Inflammatory macrophage treated with lipopolysaccharide for 1 hour (primary cell): ENCODE results near the gene ELP5.
A peak's percentile ranks its signal among the peaks of the same experiment; 100 is the strongest.
"Not testable (repeated sequence)": the region's sequence is repeated elsewhere in the genome, so short reads cannot be mapped to it uniquely, and the experiment has no call there.

Experiments used
- DNase-seq, 2 donors: peaks; one replicate each; pipeline ENCODE4 v3.0.0-alpha.2; 2020 to 2022

The ELP5 gene

GRCh38 chr17:7237266-7237760, 14.7 kb upstream of the ELP5 start:
- no peak for DNase-seq

- DNase-seq, result peak; percentile 50 to 62
Observed at GRCh38 chr17:7237761-7238419, 14.1 kb upstream of the ELP5 start.

- no peak for DNase-seq
Observed at GRCh38 chr17:7238420-7239090, 13.5 kb upstream of the ELP5 start.

GRCh38 chr17:7239091-7240027, 12.7 kb upstream of the ELP5 start, which contains the start of gene PHF23:
TSS of gene PHF23 (minus strand) at chr17:7239457. CDS start at chr17:7239279, 178 bp downstream.
- peak; percentile 99 for DNase-seq

- peak; percentile 66 to 68 for DNase-seq
Observed at GRCh38 chr17:7240375-7240774, 11.6 kb upstream of the ELP5 start.

- DNase-seq, result peak in 1 of 2 donors; percentile 51
Observed at GRCh38 chr17:7241090-7241733, 10.8 kb upstream of the ELP5 start.

- DNase-seq, result peak; percentile 86 to 99
Observed at GRCh38 chr17:7241783-7242716, 10.0 kb upstream of the ELP5 start, which contains the start of gene GABARAP. TSS of gene GABARAP (minus strand) at chr17:7242449. CDS start at chr17:7242330, 119 bp downstream.

- DNase-seq, result peak; percentile 85 to 97
Observed at GRCh38 chr17:7242717-7243452, 9.1 kb upstream of the ELP5 start.

- no peak for DNase-seq
Observed at GRCh38 chr17:7243453-7243729, 8.6 kb upstream of the ELP5 start.

GRCh38 chr17:7243838-7244237, 8.2 kb upstream of the ELP5 start:
- not testable (repeated sequence) for DNase-seq

- no peak for DNase-seq
Observed at GRCh38 chr17:7246779-7247178, 5.2 kb upstream of the ELP5 start.

GRCh38 chr17:7248796-7249195, 3.2 kb upstream of the ELP5 start:
- DNase-seq, result no peak

- no peak for DNase-seq
Observed at GRCh38 chr17:7249214-7249613, 2.8 kb upstream of the ELP5 start.

GRCh38 chr17:7249830-7250229, 2.2 kb upstream of the ELP5 start:
- no peak for DNase-seq

- DNase-seq, result peak; percentile 66 to 92
Observed at GRCh38 chr17:7250695-7251627, 1.1 kb upstream of the ELP5 start.

- DNase-seq, result peak; percentile 99 to 100
Observed at GRCh38 chr17:7251661-7252175, 297 bp upstream of the ELP5 start, which contains the start of gene CTDNEP1. TSS of gene CTDNEP1 (minus strand) at chr17:7251734. CDS start at chr17:7251296, 438 bp downstream.

- DNase-seq, result no peak
Observed at GRCh38 chr17:7253082-7253481, 1.1 kb downstream of the ELP5 start.

GRCh38 chr17:7254511-7254910, 2.5 kb downstream of the ELP5 start:
- no peak for DNase-seq

- DNase-seq, result no peak
Observed at GRCh38 chr17:7256766-7257456, 4.9 kb downstream of the ELP5 start.
